Measurements from ENCODE around the gene PEDS1.

The PEDS1 gene

GRCh38 chr20:50130995-50131394 lies 22.5 kb downstream of the PEDS1 start:
- no peaks in the 10 kb centered on the region; the same call in 1 of the 2 replicates for H3K36me3 ChIP-seq (ENCODE audit: insufficient read depth)
- no peaks in the 10 kb centered on the region; the same call in 1 of the 2 replicates for H4K20me1 ChIP-seq (ENCODE audit: insufficient read depth)
- H2AFZ ChIP-seq (ENCODE audit: low read depth), result no peak overlapping the region

GRCh38 chr20:50130356-50130723 lies 23.2 kb downstream of the PEDS1 start:
- H3K27me3 ChIP-seq (ENCODE audit: insufficient read depth, low read depth), result no peaks in the 10 kb centered on the region
- H3K9ac ChIP-seq, result no peak overlapping the region
- no peaks in the 10 kb centered on the region; the same call in 1 of the 2 replicates for H3K36me3 ChIP-seq (ENCODE audit: insufficient read depth)
- H3K27ac ChIP-seq, result no peak overlapping the region
- no peak overlapping the region for H2AFZ ChIP-seq (ENCODE audit: low read depth)
- no peaks in the 10 kb centered on the region; the same call in 1 of the 2 replicates for H4K20me1 ChIP-seq (ENCODE audit: insufficient read depth)
- peaks cover 9% of the 10 kb centered on the region for H3K4me1 ChIP-seq (ENCODE audit: low read depth, poor library complexity, severe bottlenecking)
- H3K79me2 ChIP-seq (ENCODE audit: insufficient read depth, low read depth), result no peaks in the 10 kb centered on the region
- H3K4me3 ChIP-seq (IDR thresholded peaks at IDR 0.05; ENCODE audit: insufficient read depth, low read depth, low read length), result no peak overlapping the region
- TF ChIP-seq CTCF (conservative IDR thresholded peaks at IDR 0.05; ENCODE audit: low read depth, low read length), result no peak
- H3K4me2 ChIP-seq, result no peak overlapping the region

More at GRCh38 chr20:50130995-50131394, 22.5 kb downstream of the PEDS1 start:
- TF ChIP-seq CTCF (conservative IDR thresholded peaks at IDR 0.05; ENCODE audit: low read depth, low read length), result no peak
- no peak overlapping the region for H3K4me2 ChIP-seq
- no peaks in the 10 kb centered on the region for H3K27me3 ChIP-seq (ENCODE audit: insufficient read depth, low read depth)
- no peaks in the 10 kb centered on the region for H3K79me2 ChIP-seq (ENCODE audit: insufficient read depth, low read depth)
- no peak overlapping the region for H3K9ac ChIP-seq
- H3K27ac ChIP-seq, result no peak overlapping the region
- H3K4me1 ChIP-seq (ENCODE audit: low read depth, poor library complexity, severe bottlenecking), result peaks cover 9% of the 10 kb centered on the region
- H3K4me3 ChIP-seq (IDR thresholded peaks at IDR 0.05; ENCODE audit: insufficient read depth, low read depth, low read length), result no peak overlapping the region

DNA sequence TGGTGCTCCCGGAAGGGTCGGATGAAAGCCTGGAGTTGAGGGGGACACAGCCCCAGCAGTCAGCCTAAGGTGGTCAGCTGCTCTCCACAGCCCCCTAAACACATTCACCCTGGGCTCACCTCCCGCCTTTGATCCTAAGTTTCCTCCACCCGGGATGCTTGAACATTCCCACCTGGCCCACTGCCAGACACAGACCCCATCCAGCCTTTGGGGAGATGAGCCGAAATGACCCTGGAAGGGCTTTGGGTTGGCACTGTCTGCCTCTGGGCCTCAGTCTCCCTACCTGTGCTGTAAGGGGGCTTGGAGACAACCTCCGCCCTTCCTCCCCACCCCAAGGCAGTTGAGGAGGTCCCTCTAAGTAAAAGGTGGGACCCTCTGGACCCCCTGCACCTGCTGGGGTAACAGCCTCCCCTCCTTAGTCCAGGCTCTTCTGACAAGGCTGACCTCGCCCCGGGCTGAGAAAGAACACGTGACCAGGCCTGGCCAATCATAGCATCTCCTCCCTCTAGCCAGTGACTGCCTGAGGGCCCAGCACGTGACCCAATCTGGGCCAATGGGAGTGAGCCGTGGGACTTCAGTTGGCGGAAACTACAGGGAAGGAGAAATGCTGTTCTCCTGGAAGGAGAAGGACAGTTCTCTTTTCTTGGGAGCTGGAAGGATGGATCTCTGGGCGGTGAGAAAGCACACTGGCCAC lies 23.7 kb downstream of the PEDS1 start:
- H4K20me1 ChIP-seq (ENCODE audit: insufficient read depth), result no peaks in the 10 kb centered on the region; the same call in 1 of the 2 replicates
- TF ChIP-seq CTCF (conservative IDR thresholded peaks at IDR 0.05; ENCODE audit: low read depth, low read length), result no peak
- H3K27me3 ChIP-seq (ENCODE audit: insufficient read depth, low read depth), result no peaks in the 10 kb centered on the region
- peaks cover 9% of the 10 kb centered on the region for H3K4me1 ChIP-seq (ENCODE audit: low read depth, poor library complexity, severe bottlenecking)
- no peak overlapping the region for H3K4me2 ChIP-seq
- no peak overlapping the region for H3K4me3 ChIP-seq (IDR thresholded peaks at IDR 0.05; ENCODE audit: insufficient read depth, low read depth, low read length)
- no peaks in the 10 kb centered on the region for H3K79me2 ChIP-seq (ENCODE audit: insufficient read depth, low read depth)
- H3K27ac ChIP-seq, result no peak overlapping the region
- H2AFZ ChIP-seq (ENCODE audit: low read depth), result no peak overlapping the region
- H3K9ac ChIP-seq, result no peak overlapping the region
- H3K36me3 ChIP-seq (ENCODE audit: insufficient read depth), result no peaks in the 10 kb centered on the region; the same call in 1 of the 2 replicates

DNA sequence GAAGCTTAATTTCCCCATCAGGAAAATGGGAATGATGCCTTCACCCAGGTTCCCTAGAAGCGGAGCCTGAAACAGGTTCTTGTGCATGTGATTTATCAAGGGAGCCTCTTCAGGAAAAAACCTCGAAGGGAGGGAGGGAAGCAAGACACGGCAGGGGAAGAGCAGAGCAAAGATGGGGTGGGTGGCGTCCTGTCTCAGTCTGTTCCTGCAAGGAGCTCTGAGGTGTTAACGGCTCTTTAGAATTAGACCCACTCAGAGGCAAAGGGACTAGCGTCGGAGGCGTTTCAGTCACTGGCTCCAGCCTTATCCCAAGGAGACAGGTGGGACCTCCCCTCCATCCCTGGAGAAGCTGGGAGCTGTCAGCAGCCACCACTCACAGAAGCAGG lies 25.0 kb downstream of the PEDS1 start:
- Histone ChIP-seq H3K36me3 (ENCODE audit: insufficient read depth) (no peaks in the 10 kb centered on the region; the same call in 1 of the 2 replicates), H4K20me1 (ENCODE audit: insufficient read depth) (no peaks in the 10 kb centered on the region; the same call in 1 of the 2 replicates), H3K4me3 (IDR thresholded peaks at IDR 0.05; ENCODE audit: insufficient read depth, low read depth, low read length) (no peak overlapping the region), H3K27me3 (ENCODE audit: insufficient read depth, low read depth) (no peaks in the 10 kb centered on the region), H3K27ac (no peak overlapping the region), H3K4me2 (no peak overlapping the region), H3K9ac (no peak overlapping the region), H2AFZ (ENCODE audit: low read depth) (no peak overlapping the region), H3K79me2 (ENCODE audit: insufficient read depth, low read depth) (no peaks in the 10 kb centered on the region), H3K4me1 (ENCODE audit: low read depth, poor library complexity, severe bottlenecking) (peaks cover 9% of the 10 kb centered on the region)
- TF ChIP-seq CTCF (conservative IDR thresholded peaks at IDR 0.05; ENCODE audit: low read depth, low read length), result no peak
